OCI-LY3 (cell line): ENCODE measurements around the gene CA11.

ENCODE experiments used
- CTCF ChIP-seq: fragments of 200-600, 300-600 bp; sonication (generic); IDR thresholded peaks from 2 replicates; pipeline ENCODE4 v1.5.1; 2014; ENCODE audit warnings: antibody characterized with exemption, low read length, low read depth
- EZH2phosphoT487 ChIP-seq: fragments of 200-600 bp; shearing (Covaris generic); IDR thresholded peaks from 2 replicates; pipeline ENCODE4 v1.6.1; 2018; ENCODE audit warnings: antibody characterized with exemption, mixed run types, low read depth

DNA sequence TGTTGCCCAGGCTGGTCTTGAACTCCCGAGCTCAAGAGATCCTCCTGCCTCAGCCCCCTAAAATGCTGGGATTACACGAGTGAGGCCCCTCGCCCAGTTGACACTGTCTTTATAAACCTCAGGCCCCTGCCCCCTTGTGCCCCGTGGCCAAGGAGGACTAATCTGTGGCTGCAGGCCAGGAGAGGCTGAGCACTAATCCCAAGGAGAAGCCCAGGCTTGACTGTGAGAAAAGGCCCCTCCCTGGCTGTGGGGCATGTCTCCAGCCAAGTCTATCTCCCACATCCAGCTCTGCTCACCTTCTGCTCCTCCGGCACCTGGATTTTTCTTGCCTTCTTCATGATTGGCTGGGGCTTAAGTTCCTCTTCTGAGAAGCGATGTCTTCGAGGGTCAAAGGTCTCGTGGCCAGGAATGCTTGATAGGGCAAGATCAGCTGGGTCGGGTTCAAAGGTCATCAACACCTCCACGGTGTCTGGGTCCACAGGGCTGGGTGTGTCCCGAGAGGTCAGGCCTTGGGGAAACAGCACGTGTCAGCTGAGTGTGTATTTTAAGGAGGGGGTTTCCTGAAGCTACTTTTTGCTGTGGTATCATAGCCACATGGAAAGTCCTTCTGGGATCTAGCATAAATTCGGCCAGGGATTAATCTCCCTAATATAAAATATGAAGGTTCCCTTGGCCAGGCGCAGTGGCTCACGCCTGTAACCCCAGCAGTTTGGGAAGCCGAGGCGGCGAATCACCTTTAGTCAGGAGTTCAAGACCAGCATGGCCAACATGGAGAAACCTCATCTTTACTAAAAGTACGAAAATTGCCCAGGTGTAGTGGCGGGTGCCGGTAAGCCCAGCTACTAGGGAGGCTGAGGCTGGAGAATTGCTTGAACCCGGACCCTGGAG, 12.6 kb downstream of the CA11 start:
- TF ChIP-seq CTCF, result no peak
- TF ChIP-seq EZH2phosphoT487, result no peak
